ENCODE results near the gene TEX52. TPM values are rescaled to one million over a fixed set of nuclear protein-coding genes. Genes with fewer than 3 reads are reported as not detected.
A peak's percentile ranks its signal among the peaks of the same experiment; 100 is the strongest.

Gene TEX52
- total and polyA plus RNA-seq, 4 donors, result not detected

- H3K4me1 ChIP-seq (ENCODE audit: control insufficient read depth in 5 of 5, insufficient read depth in 5 of 5, low read length in 5 of 5), result peaks cover 0 to 21% (median 0%) of the 10 kb centered on the region in 5 donors
- peaks cover 0 to 4% (median 2%) of the 10 kb centered on the region in 4 donors for H3K36me3 ChIP-seq (ENCODE audit: control insufficient read depth in 4 of 4, insufficient read depth in 4 of 4, low read length in 4 of 4)
- WGBS, 2 donors, result 1% methylated on average over 48 of the region's 48 CpGs
- H3K9me3 ChIP-seq (ENCODE audit: control insufficient read depth in 4 of 4, insufficient read depth in 3 of 4, low read length in 3 of 4), result no peaks in the 10 kb centered on the region
- DNase-seq, result peak; percentile 99
- H3K9ac ChIP-seq (ENCODE audit: insufficient read depth in 1 of 2, low read length in 2 of 2), result peak within 1 kb of the TSS; percentile 66 to 75
- no peak for TF ChIP-seq CTCF (IDR thresholded peaks at IDR 0.05; ENCODE audit: control extremely low read depth, extremely low read depth)
- H3K4me3 ChIP-seq, result peak within 1 kb of the TSS; percentile 79
- H3K27me3 ChIP-seq (ENCODE audit: control insufficient read depth in 3 of 3, insufficient read depth in 3 of 3, low read length in 2 of 3), result no peaks in the 10 kb centered on the region
- H3K27ac ChIP-seq (ENCODE audit: low read depth in 1 of 2, low read length in 1 of 2), result peak within 1 kb of the TSS; percentile 88 to 97
- peak; percentile 97 for ATAC-seq (ENCODE audit: insufficient read depth, low FRiP score)
These were observed 44.3 kb downstream of the TEX52 start, which contains the start of gene ITFG2 for GRCh38 chr12:2812290-2813213. Gene ITFG2 (plus strand): TSS chr12:2812668. CDS start chr12:2812761, 93 bp downstream.

GRCh38 chr12:2811801-2812200 is 45.0 kb downstream of the TEX52 start:
- DNase-seq (peak in 1 of 3 donors; percentile 55), ATAC-seq (ENCODE audit: insufficient read depth, low FRiP score) (no peak)
- H3K4me3 ChIP-seq, result no peak overlapping the region
- peaks cover 0 to 21% (median 0%) of the 10 kb centered on the region in 5 donors for H3K4me1 ChIP-seq (ENCODE audit: control insufficient read depth in 5 of 5, insufficient read depth in 5 of 5, low read length in 5 of 5)
- WGBS, 2 donors, result 69 to 79% methylated on average over 5 of the region's 5 CpGs
- H3K27me3 ChIP-seq (ENCODE audit: control insufficient read depth in 3 of 3, insufficient read depth in 3 of 3, low read length in 2 of 3), result no peaks in the 10 kb centered on the region
- H3K9ac ChIP-seq (ENCODE audit: insufficient read depth in 1 of 2, low read length in 2 of 2), result no peak overlapping the region
- H3K9me3 ChIP-seq (ENCODE audit: control insufficient read depth in 4 of 4, insufficient read depth in 3 of 4, low read length in 3 of 4), result no peaks in the 10 kb centered on the region
- TF ChIP-seq CTCF (IDR thresholded peaks at IDR 0.05; ENCODE audit: control extremely low read depth, extremely low read depth), result no peak
- no peak overlapping the region for H3K27ac ChIP-seq (ENCODE audit: low read depth in 1 of 2, low read length in 1 of 2)
- peaks cover 0 to 4% (median under 1%) of the 10 kb centered on the region in 4 donors for H3K36me3 ChIP-seq (ENCODE audit: control insufficient read depth in 4 of 4, insufficient read depth in 4 of 4, low read length in 4 of 4)

- no peak for TF ChIP-seq CTCF (IDR thresholded peaks at IDR 0.05; ENCODE audit: control extremely low read depth, extremely low read depth)
- H3K27ac ChIP-seq (ENCODE audit: low read depth in 1 of 2, low read length in 1 of 2), result no peak overlapping the region
- peaks cover 16 to 30% (median 19%) of the 10 kb centered on the region in 4 donors for H3K36me3 ChIP-seq (ENCODE audit: control insufficient read depth in 4 of 4, insufficient read depth in 4 of 4, low read length in 4 of 4)
- ATAC-seq (ENCODE audit: insufficient read depth, low FRiP score) (no peak), DNase-seq (no peak)
- H3K4me3 ChIP-seq, result no peak overlapping the region
- 72 to 85% methylated on average over 6 of the region's 6 CpGs for WGBS, 2 donors
- H3K9me3 ChIP-seq (ENCODE audit: control insufficient read depth in 4 of 4, insufficient read depth in 3 of 4, low read length in 3 of 4), result no peaks in the 10 kb centered on the region
- H3K9ac ChIP-seq (ENCODE audit: insufficient read depth in 1 of 2, low read length in 2 of 2), result no peak overlapping the region
- no peaks in the 10 kb centered on the region for H3K27me3 ChIP-seq (ENCODE audit: control insufficient read depth in 3 of 3, insufficient read depth in 3 of 3, low read length in 2 of 3)
- H3K4me1 ChIP-seq (ENCODE audit: control insufficient read depth in 5 of 5, insufficient read depth in 5 of 5, low read length in 5 of 5), result peaks cover 0 to 9% (median 3%) of the 10 kb centered on the region in 5 donors
These were observed 50.1 kb downstream of the TEX52 start for GRCh38 chr12:2806700-2807099.

All from lung (tissue), 12 donors.